PFSK-1 (cell line): ENCODE data around the gene KCNG2.

Experiments
- POLR2AphosphoS5 ChIP-seq: IDR thresholded peaks from 2 replicates; pipeline ENCODE4 v1.6.1; 2012; ENCODE audit warnings: low read depth, mild to moderate bottlenecking, control low read depth, low read length, moderate library complexity
- REST ChIP-seq, 2 experiments: IDR thresholded peaks; 2 replicates each; pipeline versions ENCODE4 v1.6.1 to v1.8.0; 2011 to 2012; ENCODE audit warnings: low read depth in 2 of 2, low read length in 2 of 2, control low read depth in 1 of 2, inconsistent platforms in 1 of 2, mild to moderate bottlenecking in 1 of 2, moderate library complexity in 1 of 2; ENCODE audit not compliant: insufficient read depth in 1 of 2
- SIN3A ChIP-seq: IDR thresholded peaks from 2 replicates; pipeline ENCODE4 v1.6.1; 2012; ENCODE audit warnings: mild to moderate bottlenecking, low read length, moderate library complexity, borderline replicate concordance; ENCODE audit not compliant: insufficient read depth
- TAF1 ChIP-seq: IDR thresholded peaks from 2 replicates; pipeline ENCODE4 v1.6.1; 2012; ENCODE audit warnings: low read length, control low read depth, borderline replicate concordance; ENCODE audit not compliant: insufficient read depth

- no peak for TF ChIP-seq TAF1
- no peak for TF ChIP-seq POLR2AphosphoS5
- no peak for TF ChIP-seq REST (IDR thresholded peaks at IDR 0.05; ENCODE audit: insufficient read depth in 1 of 2, low read depth in 2 of 2, low read length in 2 of 2)
- no peak for TF ChIP-seq SIN3A
Observed at GRCh38 chr18:79785831-79786230, 11.9 kb upstream of the KCNG2 start.
